HG03103 (cell line): ENCODE results near the gene CABP2.
A peak's percentile ranks its signal among the peaks of the same experiment; 100 is the strongest.
"Not testable (repeated sequence)": the region's sequence is repeated elsewhere in the genome, so short reads cannot be mapped to it uniquely, and the experiment has no call there.

Experiments
- ATAC-seq: cut with Tn5 transposase; IDR thresholded peaks from one replicate; pipeline ENCODE4 v1.9.1; 2021; ENCODE audit warnings: low read depth; ENCODE audit not compliant: unreplicated experiment

Gene CABP2

GRCh38 chr11:67522844-67523555 is at the start of gene CABP2:
Gene CABP2, minus strand, starts transcription at chr11:67523446. Its CDS starts 120 bp downstream, at chr11:67523326.
- ATAC-seq = no peak

- no peak for ATAC-seq
These were observed 49.6 kb upstream of the CABP2 start for GRCh38 chr11:67572747-67573419.

- ATAC-seq = no peak
These were observed 49.1 kb upstream of the CABP2 start for GRCh38 chr11:67572305-67572704.

- ATAC-seq = no peak
These were observed 48.2 kb upstream of the CABP2 start for GRCh38 chr11:67571443-67571842.

- no peak for ATAC-seq
These were observed 41.0 kb upstream of the CABP2 start for GRCh38 chr11:67564230-67564629.

GRCh38 chr11:67563705-67564114 is 40.5 kb upstream of the CABP2 start:
- ATAC-seq = not testable (repeated sequence)

- no peak for ATAC-seq
These were observed 39.9 kb upstream of the CABP2 start for GRCh38 chr11:67562963-67563704.

- ATAC-seq = peak; percentile 60
These were observed 38.8 kb upstream of the CABP2 start for GRCh38 chr11:67561971-67562619.

GRCh38 chr11:67558084-67558772 is 35.0 kb upstream of the CABP2 start:
- no peak for ATAC-seq

GRCh38 chr11:67556244-67556643 is 33.0 kb upstream of the CABP2 start:
- ATAC-seq = no peak

GRCh38 chr11:67551697-67552096 is 28.5 kb upstream of the CABP2 start:
- ATAC-seq = not testable (repeated sequence)

- ATAC-seq = no peak
These were observed 27.9 kb upstream of the CABP2 start for GRCh38 chr11:67551127-67551526.

- ATAC-seq = no peak
These were observed 25.4 kb upstream of the CABP2 start for GRCh38 chr11:67548555-67549110.

- ATAC-seq = not testable (repeated sequence)
These were observed 24.9 kb upstream of the CABP2 start for GRCh38 chr11:67548112-67548511.

- ATAC-seq = no peak
These were observed 22.0 kb upstream of the CABP2 start for GRCh38 chr11:67545280-67545679.

- no peak for ATAC-seq
These were observed 21.5 kb upstream of the CABP2 start for GRCh38 chr11:67544616-67545242.

- ATAC-seq = no peak
These were observed 20.3 kb upstream of the CABP2 start for GRCh38 chr11:67543585-67543984.

- no peak for ATAC-seq
These were observed 19.7 kb upstream of the CABP2 start for GRCh38 chr11:67542971-67543370.

GRCh38 chr11:67542169-67542568 is 18.9 kb upstream of the CABP2 start:
- no peak for ATAC-seq

GRCh38 chr11:67541198-67541597 is 18.0 kb upstream of the CABP2 start:
- no peak for ATAC-seq
